Measurements from ENCODE around the gene STXBP6.

DNA sequence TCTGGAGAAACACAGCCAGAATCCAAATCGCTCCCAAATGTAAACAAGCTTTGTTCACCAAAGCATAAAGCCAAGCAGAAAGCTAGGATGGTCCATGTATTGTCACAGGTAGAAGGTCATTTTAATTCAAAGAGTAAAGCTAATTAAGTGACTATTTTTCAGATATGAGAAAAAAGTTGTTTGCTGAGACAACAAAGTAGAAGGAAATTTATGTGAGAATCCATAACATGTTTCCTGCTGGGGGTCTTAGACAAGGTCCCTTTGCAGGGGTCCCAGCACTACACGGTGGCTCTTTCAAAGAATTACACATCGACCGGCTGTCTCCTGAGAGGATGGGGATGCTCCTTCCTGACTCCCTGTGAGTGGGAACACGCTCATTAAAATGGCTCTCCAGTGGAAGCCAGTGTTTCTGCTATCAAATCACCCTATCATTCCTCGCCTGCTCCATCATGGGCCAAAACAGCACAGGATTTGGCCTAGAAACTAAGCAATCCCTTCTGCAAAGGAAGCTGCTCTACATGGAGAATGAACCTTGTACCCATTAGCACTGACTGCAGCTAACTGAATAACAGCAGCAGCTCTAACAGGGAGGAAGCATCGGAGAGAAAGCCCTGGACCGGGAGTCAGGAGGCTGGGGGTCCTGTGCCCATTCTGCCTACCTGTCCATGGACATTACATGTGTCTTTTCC, 175.3 kb downstream of the STXBP6 start:
- TF ChIP-seq SMC3 (conservative IDR thresholded peaks at IDR 0.05; ENCODE audit: poor library complexity) (no peak), CTCF (IDR thresholded peaks at IDR 0.05; ENCODE audit: poor library complexity, severe bottlenecking) (no peak), EZH2 (IDR thresholded peaks at IDR 0.05; ENCODE audit: borderline replicate concordance, insufficient read depth, low read length, poor library complexity, severe bottlenecking) (no peak)

Data from neural cell (in vitro differentiated cells).